HG03139 (cell line): ENCODE data around the gene ENPP4.
A peak's percentile ranks its signal among the peaks of the same experiment; 100 is the strongest.
"Not testable (repeated sequence)": the region's sequence is repeated elsewhere in the genome, so short reads cannot be mapped to it uniquely, and the experiment has no call there.

ENCODE experiments used
- ATAC-seq: cut with Tn5 transposase; IDR thresholded peaks from one replicate; pipeline ENCODE4 v1.9.1; 2021; ENCODE audit not compliant: unreplicated experiment

ENPP4 gene

GRCh38 chr6:46130666-46131065 lies 877 bp downstream of the ENPP4 start:
- ATAC-seq = no peak

- ATAC-seq = not testable (repeated sequence)
These were observed 1.5 kb downstream of the ENPP4 start for GRCh38 chr6:46131291-46131690.

- ATAC-seq = no peak
These were observed 4.4 kb downstream of the ENPP4 start for GRCh38 chr6:46134216-46134615.

GRCh38 chr6:46135176-46135575 lies 5.4 kb downstream of the ENPP4 start:
- ATAC-seq = no peak

GRCh38 chr6:46136831-46137230 lies 7.0 kb downstream of the ENPP4 start:
- no peak for ATAC-seq

- no peak for ATAC-seq
These were observed 7.6 kb downstream of the ENPP4 start for GRCh38 chr6:46137387-46137786.

GRCh38 chr6:46138281-46138680 lies 8.5 kb downstream of the ENPP4 start:
- ATAC-seq = peak; percentile 77

GRCh38 chr6:46144270-46144669 lies 14.5 kb downstream of the ENPP4 start:
- no peak for ATAC-seq

- not testable (repeated sequence) for ATAC-seq
These were observed 19.3 kb downstream of the ENPP4 start for GRCh38 chr6:46149066-46149465.

- no peak for ATAC-seq
These were observed 26.9 kb downstream of the ENPP4 start for GRCh38 chr6:46156701-46157100.

- ATAC-seq = no peak
These were observed 29.4 kb downstream of the ENPP4 start for GRCh38 chr6:46159229-46159628.

- no peak for ATAC-seq
These were observed 30.3 kb downstream of the ENPP4 start for GRCh38 chr6:46160102-46160501.

- peak; percentile 86 for ATAC-seq
These were observed 40.8 kb downstream of the ENPP4 start, which contains the start of gene ENPP5 for GRCh38 chr6:46170357-46171289. Gene ENPP5, minus strand, starts transcription at chr6:46170980. Its CDS starts 2,718 bp downstream, at chr6:46168262.

GRCh38 chr6:46172176-46172575 lies 42.4 kb downstream of the ENPP4 start:
- ATAC-seq = no peak

GRCh38 chr6:46174904-46175303 lies 45.1 kb downstream of the ENPP4 start:
- ATAC-seq = no peak

- ATAC-seq = peak; percentile 73
These were observed 45.7 kb downstream of the ENPP4 start for GRCh38 chr6:46175446-46175845.

GRCh38 chr6:46175976-46176375 lies 46.2 kb downstream of the ENPP4 start:
- peak; percentile 36 for ATAC-seq

- no peak for ATAC-seq
These were observed 54.3 kb downstream of the ENPP4 start for GRCh38 chr6:46184114-46184513.

GRCh38 chr6:46186583-46186982 lies 56.8 kb downstream of the ENPP4 start:
- no peak for ATAC-seq

- ATAC-seq = no peak
These were observed 59.9 kb downstream of the ENPP4 start for GRCh38 chr6:46189726-46190125.

GRCh38 chr6:46190889-46191288 lies 61.1 kb downstream of the ENPP4 start:
- no peak for ATAC-seq

GRCh38 chr6:46191961-46192360 lies 62.2 kb downstream of the ENPP4 start:
- ATAC-seq = no peak
